Neural cell (in vitro differentiated cells): Measurements from ENCODE around the gene EXOC4. TPM values are rescaled to one million over a fixed set of nuclear protein-coding genes. Genes with fewer than 3 reads are reported as not detected.

Experiments used
- H2AFZ ChIP-seq: fragments of 200-600, 300-800 bp; sonication (generic), shearing (Covaris generic); 2 replicates; pipeline ENCODE4 v1.6.0; 2014; ENCODE audit warnings: low read depth, mild to moderate bottlenecking, antibody characterized with exemption, low read length, moderate library complexity
- H3F3A ChIP-seq: fragments of 200-600 bp; shearing (Covaris generic); 2 replicates; pipeline ENCODE4 v1.6.1; 2016; ENCODE audit warnings: mild to moderate bottlenecking, moderate library complexity, mixed read lengths, antibody characterized with exemption, low read length; ENCODE audit not compliant: insufficient read depth, poor library complexity, severe bottlenecking
- H3K27ac ChIP-seq: fragments of 200-600, 300-800 bp; sonication (generic), shearing (Covaris generic); 2 replicates; pipeline ENCODE4 v1.5.1; 2014; ENCODE audit warnings: mild to moderate bottlenecking, low read length, moderate library complexity
- H3K27me3 ChIP-seq: fragments of 300-800, 200-600 bp; sonication (generic), shearing (Covaris generic); 2 replicates; pipeline ENCODE4 v1.6.0; 2014; ENCODE audit warnings: mild to moderate bottlenecking, low read depth, low read length, moderate library complexity; ENCODE audit not compliant: insufficient read depth
- H3K36me3 ChIP-seq: fragments of 300-800, 200-600 bp; sonication (generic), shearing (Covaris generic); 2 replicates; pipeline ENCODE4 v1.5.1; 2014; ENCODE audit warnings: mild to moderate bottlenecking, antibody characterized with exemption, low read length, moderate library complexity; ENCODE audit not compliant: insufficient read depth
- H3K4me2 ChIP-seq: fragments of 300-800, 200-600 bp; sonication (generic), shearing (Covaris generic); 2 replicates; pipeline ENCODE4 v1.6.0; 2014; ENCODE audit warnings: mild to moderate bottlenecking, low read length
- H3K4me3 ChIP-seq: fragments of 300-800, 200-600 bp; sonication (generic), shearing (Covaris generic); 2 replicates; pipeline ENCODE4 v1.5.1; 2014; ENCODE audit warnings: mild to moderate bottlenecking, low read length, moderate library complexity
- H3K79me2 ChIP-seq: fragments of 200-600 bp; shearing (Covaris generic); replicated peaks from 2 replicates; pipeline ENCODE4 v1.6.0; 2014; ENCODE audit warnings: mild to moderate bottlenecking, low read length, moderate library complexity; ENCODE audit not compliant: insufficient read depth
- H3K9ac ChIP-seq: fragments of 300-800, 200-600 bp; sonication (generic), shearing (Covaris generic); 2 replicates; pipeline ENCODE4 v1.6.1; 2016; ENCODE audit warnings: mild to moderate bottlenecking, low read length, mixed read lengths
- H3K9me2 ChIP-seq: fragments of 200-600 bp; shearing (Covaris generic); 2 replicates; pipeline ENCODE4 v1.6.1; 2016; ENCODE audit warnings: mild to moderate bottlenecking, low read length, mixed read lengths; ENCODE audit not compliant: insufficient read depth
- H3K9me3 ChIP-seq: fragments of 200-600, 300-800 bp; sonication (generic), shearing (Covaris generic); 2 replicates; pipeline ENCODE4 v1.6.1; 2016; ENCODE audit warnings: mild to moderate bottlenecking, mixed run types, low read length, moderate library complexity, mixed read lengths
- H4K20me1 ChIP-seq: fragments of 200-600 bp; shearing (Covaris generic); 2 replicates; pipeline ENCODE4 v1.6.1; 2016; ENCODE audit warnings: mild to moderate bottlenecking, mixed run types; ENCODE audit not compliant: insufficient read depth
- CTCF ChIP-seq: fragments of 450-650 bp; IDR thresholded peaks from 2 replicates; pipeline ENCODE4 v1.5.1; 2014; ENCODE audit warnings: antibody characterized with exemption, mild to moderate bottlenecking, moderate library complexity; ENCODE audit not compliant: poor library complexity, severe bottlenecking
- EP300 ChIP-seq: fragments of 450-650 bp; conservative IDR thresholded peaks from 2 replicates; pipeline ENCODE4 v1.6.1; 2014; ENCODE audit warnings: antibody characterized with exemption, mild to moderate bottlenecking, moderate library complexity; ENCODE audit not compliant: poor library complexity, severe bottlenecking
- EZH2 ChIP-seq: fragments of 200-600, 300-800 bp; shearing (Covaris generic), sonication (generic); IDR thresholded peaks from 2 replicates; pipeline ENCODE4 v1.6.1; 2014; ENCODE audit warnings: antibody characterized with exemption, low read length, borderline replicate concordance, mild to moderate bottlenecking; ENCODE audit not compliant: insufficient read depth, poor library complexity, severe bottlenecking
- MXI1 ChIP-seq: fragments of 450-650 bp; conservative IDR thresholded peaks from 2 replicates; pipeline ENCODE4 v1.6.1; 2014; ENCODE audit warnings: antibody characterized with exemption, mild to moderate bottlenecking; ENCODE audit not compliant: poor library complexity, severe bottlenecking
- POLR2AphosphoS5 ChIP-seq: IDR thresholded peaks from 2 replicates; pipeline ENCODE4 v1.6.1; 2012
- RAD21 ChIP-seq: fragments of 450-650 bp; conservative IDR thresholded peaks from 2 replicates; pipeline ENCODE4 v1.6.1; 2014; ENCODE audit warnings: antibody characterized with exemption, mild to moderate bottlenecking, moderate library complexity
- SMC3 ChIP-seq: fragments of 450-650 bp; conservative IDR thresholded peaks from 2 replicates; pipeline ENCODE4 v1.6.1; 2014; ENCODE audit warnings: antibody characterized with exemption, mild to moderate bottlenecking, moderate library complexity; ENCODE audit not compliant: poor library complexity
- TAF1 ChIP-seq: IDR thresholded peaks from 2 replicates; pipeline ENCODE4 v1.6.1; 2012; ENCODE audit warnings: low read depth
- polyA plus RNA-seq: library from polyadenylated mRNA; depleted of rRNA; stranded (reverse); fragments of >200 nt; gene quantifications from 2 replicates; pipeline ENCODE4 v1.2.3, GENCODE V29; 2014
- TF ChIP-seq, protein P1 (sequence below): IDR thresholded peaks from 2 replicates; pipeline ENCODE4 v1.6.1; 2012; ENCODE audit warnings: borderline replicate concordance

Gene EXOC4
- polyA plus RNA-seq, 1 donor from 2014 or later: 36.5 TPM

GRCh38 chr7:133723044-133723443 lies 470.2 kb downstream of the EXOC4 start:
- H2AFZ ChIP-seq: no peak overlapping the region
- H3K9ac ChIP-seq: no peak overlapping the region
- no peak overlapping the region for H3K27ac ChIP-seq
- H3K9me2 ChIP-seq: no peaks in the 10 kb centered on the region
- TF ChIP-seq CTCF: no peak
- TF ChIP-seq POLR2AphosphoS5: no peak
- no peak for TF ChIP-seq RAD21
- no peak for TF ChIP-seq SMC3
- TF ChIP-seq EP300: no peak
- TF ChIP-seq EZH2: no peak
- TF ChIP-seq MXI1: no peak
- no peak for TF ChIP-seq TAF1
- TF ChIP-seq, protein P1, sequence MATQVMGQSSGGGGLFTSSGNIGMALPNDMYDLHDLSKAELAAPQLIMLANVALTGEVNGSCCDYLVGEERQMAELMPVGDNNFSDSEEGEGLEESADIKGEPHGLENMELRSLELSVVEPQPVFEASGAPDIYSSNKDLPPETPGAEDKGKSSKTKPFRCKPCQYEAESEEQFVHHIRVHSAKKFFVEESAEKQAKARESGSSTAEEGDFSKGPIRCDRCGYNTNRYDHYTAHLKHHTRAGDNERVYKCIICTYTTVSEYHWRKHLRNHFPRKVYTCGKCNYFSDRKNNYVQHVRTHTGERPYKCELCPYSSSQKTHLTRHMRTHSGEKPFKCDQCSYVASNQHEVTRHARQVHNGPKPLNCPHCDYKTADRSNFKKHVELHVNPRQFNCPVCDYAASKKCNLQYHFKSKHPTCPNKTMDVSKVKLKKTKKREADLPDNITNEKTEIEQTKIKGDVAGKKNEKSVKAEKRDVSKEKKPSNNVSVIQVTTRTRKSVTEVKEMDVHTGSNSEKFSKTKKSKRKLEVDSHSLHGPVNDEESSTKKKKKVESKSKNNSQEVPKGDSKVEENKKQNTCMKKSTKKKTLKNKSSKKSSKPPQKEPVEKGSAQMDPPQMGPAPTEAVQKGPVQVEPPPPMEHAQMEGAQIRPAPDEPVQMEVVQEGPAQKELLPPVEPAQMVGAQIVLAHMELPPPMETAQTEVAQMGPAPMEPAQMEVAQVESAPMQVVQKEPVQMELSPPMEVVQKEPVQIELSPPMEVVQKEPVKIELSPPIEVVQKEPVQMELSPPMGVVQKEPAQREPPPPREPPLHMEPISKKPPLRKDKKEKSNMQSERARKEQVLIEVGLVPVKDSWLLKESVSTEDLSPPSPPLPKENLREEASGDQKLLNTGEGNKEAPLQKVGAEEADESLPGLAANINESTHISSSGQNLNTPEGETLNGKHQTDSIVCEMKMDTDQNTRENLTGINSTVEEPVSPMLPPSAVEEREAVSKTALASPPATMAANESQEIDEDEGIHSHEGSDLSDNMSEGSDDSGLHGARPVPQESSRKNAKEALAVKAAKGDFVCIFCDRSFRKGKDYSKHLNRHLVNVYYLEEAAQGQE: no peak
- H3K4me3 ChIP-seq: no peak overlapping the region
- H3K79me2 ChIP-seq: no peaks in the 10 kb centered on the region
- no peak overlapping the region for H3K4me2 ChIP-seq
- H3K9me3 ChIP-seq: no peaks in the 10 kb centered on the region
- H4K20me1 ChIP-seq: no peaks in the 10 kb centered on the region
- H3F3A ChIP-seq: no peaks in the 10 kb centered on the region
- H3K27me3 ChIP-seq: no peaks in the 10 kb centered on the region
- H3K36me3 ChIP-seq: no peaks in the 10 kb centered on the region

- H3K9ac ChIP-seq: no peak overlapping the region
- no peak overlapping the region for H3K4me2 ChIP-seq
- no peak for TF ChIP-seq CTCF
- TF ChIP-seq EZH2: no peak
- no peak for TF ChIP-seq POLR2AphosphoS5
- TF ChIP-seq TAF1: no peak
- TF ChIP-seq RAD21: no peak
- TF ChIP-seq, protein P1: no peak
- no peak for TF ChIP-seq EP300
- no peak for TF ChIP-seq SMC3
- no peaks in the 10 kb centered on the region for H3K79me2 ChIP-seq
- no peaks in the 10 kb centered on the region for H3F3A ChIP-seq
- no peaks in the 10 kb centered on the region for H3K36me3 ChIP-seq
- H3K9me3 ChIP-seq: no peaks in the 10 kb centered on the region
- no peak overlapping the region for H3K4me3 ChIP-seq
- H3K9me2 ChIP-seq: no peaks in the 10 kb centered on the region
- H4K20me1 ChIP-seq: no peaks in the 10 kb centered on the region
- H2AFZ ChIP-seq: no peak overlapping the region
- no peaks in the 10 kb centered on the region for H3K27me3 ChIP-seq
- H3K27ac ChIP-seq: no peak overlapping the region
Measured at GRCh38 chr7:133724148-133724547, 471.3 kb downstream of the EXOC4 start.
